ENCODE data around the gene ZNF735. TPM values are rescaled to one million over a fixed set of nuclear protein-coding genes. Genes with fewer than 3 reads are reported as not detected.

Gene ZNF735
- total and polyA plus RNA-seq, 2 of the 8 experiments (the other 6 are each of a cell fraction or from before 2014, with no cell fraction given) = not detected

DNA sequence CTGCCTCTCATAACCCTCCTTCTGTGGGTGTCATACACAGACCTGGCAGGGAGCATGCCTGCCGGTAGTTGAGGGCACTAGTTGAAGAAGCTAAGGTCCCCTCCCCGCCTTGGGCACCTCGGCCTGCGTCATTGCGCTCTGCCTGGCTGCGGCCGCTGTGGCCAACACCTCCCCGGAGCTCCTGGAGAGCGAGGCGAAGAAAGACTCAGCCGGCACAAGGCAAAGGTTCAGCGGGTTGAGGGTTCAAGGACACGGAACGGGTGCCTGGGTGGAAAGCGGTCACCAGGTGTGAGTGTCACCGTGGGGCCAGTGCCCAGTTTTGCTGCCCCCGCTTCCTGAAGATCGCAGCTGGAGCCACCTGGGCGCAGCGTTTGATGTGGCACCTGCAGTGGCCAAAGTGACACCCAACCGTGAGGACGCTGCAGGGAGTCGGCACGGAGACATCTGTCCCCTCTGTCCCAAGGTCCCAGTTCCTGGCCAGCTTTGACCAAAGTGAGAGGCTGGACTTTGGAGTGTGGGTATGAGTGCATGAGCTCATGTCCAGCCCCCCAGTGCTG, 14.8 kb upstream of the ZNF735 start:
- Histone ChIP-seq H2BK20ac (ENCODE audit: low read length) (no peak overlapping the region), H3K4ac (replicated peaks; ENCODE audit: insufficient read length, low read depth, low read length) (no peak overlapping the region), H2AK5ac (ENCODE audit: low read depth, low read length) (no peak overlapping the region), H3K56ac (replicated peaks; ENCODE audit: insufficient read length, low read depth, low read length) (no peak overlapping the region), H3K9ac (replicated peaks in 1 of 4; ENCODE audit: extremely low read depth in 1 of 4, low read depth in 3 of 4, low read length in 3 of 4) (no peak overlapping the region), H3K27ac (ENCODE audit: low read depth, low read length) (no peak overlapping the region), H3K4me1 (replicated peaks in 1 of 4; ENCODE audit: control insufficient read depth in 3 of 4, insufficient read depth in 4 of 4, low read length in 3 of 4) (no peaks in the 10 kb centered on the region), H4K5ac (ENCODE audit: insufficient read length, low read depth, low read length) (no peak overlapping the region), H3K79me1 (ENCODE audit: low read depth, low read length) (no peaks in the 10 kb centered on the region), H4K91ac (replicated peaks; ENCODE audit: insufficient read length, low read length) (no peak overlapping the region), H3K36me3 (ENCODE audit: control insufficient read depth in 2 of 4, insufficient read depth in 4 of 4, low read length in 3 of 4) (no peaks in the 10 kb centered on the region), H3K79me2 (ENCODE audit: control insufficient read depth in 1 of 2, insufficient read depth in 2 of 2, low read length in 2 of 2) (no peaks in the 10 kb centered on the region), H3K27me3 (replicated peaks in 1 of 4; ENCODE audit: control insufficient read depth in 3 of 4, extremely low read depth in 1 of 4, insufficient read depth in 3 of 4, low read length in 3 of 4) (no peaks in the 10 kb centered on the region), H4K8ac (ENCODE audit: extremely low read depth, insufficient read depth, low read length) (no peak overlapping the region), H2AFZ (ENCODE audit: low read length) (no peak overlapping the region), H2BK120ac (replicated peaks; ENCODE audit: low read depth, low read length) (no peak overlapping the region), H3K23ac (ENCODE audit: insufficient read length) (no peak overlapping the region), H3K4me3 (ENCODE audit: extremely low read depth in 1 of 4, insufficient read depth in 2 of 4, low read depth in 3 of 4, low read length in 4 of 4) (no peak overlapping the region), H3K4me2 (ENCODE audit: insufficient read depth in 1 of 2, low read depth in 2 of 2, low read length in 2 of 2) (no peak overlapping the region), H3K9me3 (ENCODE audit: insufficient read depth in 2 of 2, low read depth in 1 of 2, low read length in 1 of 2) (peaks cover 43 to 65% of the 10 kb centered on the region in 2 experiments), H2BK5ac (ENCODE audit: low read depth, low read length) (no peak overlapping the region), H3K18ac (ENCODE audit: extremely low read depth, low read length) (no peak overlapping the region), H4K20me1 (replicated peaks in 1 of 2; ENCODE audit: control insufficient read depth in 1 of 2, insufficient read depth in 2 of 2, low read length in 2 of 2) (no peaks in the 10 kb centered on the region), H2BK15ac (ENCODE audit: low read length) (no peak overlapping the region), H3K23me2 (ENCODE audit: low read depth, low read length) (no peaks in the 10 kb centered on the region), H2BK12ac (ENCODE audit: low read depth, low read length) (no peak overlapping the region), H3K14ac (ENCODE audit: insufficient read length) (no peak overlapping the region)
- ChIA-PET POLR2A (ENCODE audit: partially characterized antibody) (no interaction called here), CTCF (ENCODE audit: partially characterized antibody) (no interaction called here)
- DNase-seq (ENCODE audit: low read depth in 1 of 2, low spot score in 2 of 2) = no peak
- 86% methylated on average over 20 of the region's 24 CpGs; no CpG with 5 or more reads in 1 of the 2 experiments for WGBS, 2 experiments (ENCODE audit: extremely low coverage in 1 of 2, insufficient coverage in 1 of 2, insufficient read length in 1 of 2, insufficient replicate concordance in 2 of 2, low coverage in 1 of 2, low lambda C conversion rate in 2 of 2, missing lambda C conversion rate in 1 of 2)
- TF ChIP-seq KDM4A (IDR thresholded peaks at IDR 0.05; ENCODE audit: low read depth, low read length, severe bottlenecking) = no peak
- TF ChIP-seq CBX8 (IDR thresholded peaks at IDR 0.05; ENCODE audit: borderline replicate concordance, low read depth, low read length) = no peak
- no peak for TF ChIP-seq BCL11A (IDR thresholded peaks at IDR 0.05; ENCODE audit: low read depth in 2 of 2, low read length in 2 of 2)
- TF ChIP-seq TAF1 (IDR thresholded peaks at IDR 0.05; ENCODE audit: low read depth, low read length) = no peak
- no peak for FAIRE-seq
